Mononuclear cell (primary cell): ENCODE measurements around the gene TNFRSF19. TPM values are rescaled to one million over a fixed set of nuclear protein-coding genes. Genes with fewer than 3 reads are reported as not detected.

ENCODE experiments used
- H3K27me3 ChIP-seq: 2 replicates; pipeline ENCODE4 v1.6.0; 2011; ENCODE audit warnings: low read length, control low read depth; ENCODE audit not compliant: insufficient read depth
- H3K4me1 ChIP-seq: 2 replicates; pipeline ENCODE4 v1.5.1; 2011; ENCODE audit warnings: mild to moderate bottlenecking, low read length, control low read depth; ENCODE audit not compliant: insufficient read depth
- H3K4me3 ChIP-seq: 2 replicates; pipeline ENCODE4 v1.5.1; 2011; ENCODE audit warnings: mild to moderate bottlenecking, low read length, moderate library complexity
- H3K9me3 ChIP-seq: 2 replicates; pipeline ENCODE4 v1.5.1; 2011; ENCODE audit warnings: low read depth, mild to moderate bottlenecking, control low read depth, low read length
- total RNA-seq: library from RNA; depleted of rRNA; stranded (reverse); fragments of >200 nt; gene quantifications from one replicate; pipeline ENCODE4 v1.2.3, GENCODE V29; 2012

The TNFRSF19 gene
- total RNA-seq, 1 donor: 0.21 TPM

GRCh38 chr13:23558675-23559536 lies 11.3 kb upstream of the TNFRSF19 start:
- H3K27me3 ChIP-seq: peaks cover 4% of the 10 kb centered on the region
- H3K4me1 ChIP-seq: peaks cover 4% of the 10 kb centered on the region
- H3K4me3 ChIP-seq: no peak overlapping the region
- H3K9me3 ChIP-seq: no peaks in the 10 kb centered on the region

DNA sequence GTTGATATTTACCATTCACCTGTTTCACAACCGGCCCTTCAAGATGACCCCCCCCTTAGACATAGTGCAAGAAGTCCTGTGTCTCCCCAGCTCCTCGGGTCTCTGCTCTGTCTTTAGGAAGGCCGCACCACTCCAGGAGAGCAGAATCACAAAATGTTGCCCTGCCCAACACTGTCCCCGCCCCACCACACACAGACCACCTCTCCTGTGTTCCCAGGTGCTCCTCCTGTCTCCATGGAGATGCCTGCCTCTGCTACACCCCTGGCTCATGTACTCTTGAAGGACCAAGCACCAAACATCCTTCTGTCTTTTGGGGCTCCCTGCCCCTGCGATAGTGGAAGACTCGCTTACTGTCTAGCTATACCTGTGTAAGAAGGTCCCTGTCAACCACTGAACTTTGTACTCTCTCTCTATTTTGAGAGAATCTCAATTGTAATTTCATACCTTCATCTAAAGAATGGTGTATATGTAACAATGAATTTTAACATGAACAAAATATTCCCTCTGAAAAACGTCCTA lies 9.6 kb upstream of the TNFRSF19 start:
- H3K27me3 ChIP-seq: no peaks in the 10 kb centered on the region
- no peaks in the 10 kb centered on the region for H3K9me3 ChIP-seq
- H3K4me3 ChIP-seq: no peak overlapping the region
- H3K4me1 ChIP-seq: peaks cover 4% of the 10 kb centered on the region

DNA sequence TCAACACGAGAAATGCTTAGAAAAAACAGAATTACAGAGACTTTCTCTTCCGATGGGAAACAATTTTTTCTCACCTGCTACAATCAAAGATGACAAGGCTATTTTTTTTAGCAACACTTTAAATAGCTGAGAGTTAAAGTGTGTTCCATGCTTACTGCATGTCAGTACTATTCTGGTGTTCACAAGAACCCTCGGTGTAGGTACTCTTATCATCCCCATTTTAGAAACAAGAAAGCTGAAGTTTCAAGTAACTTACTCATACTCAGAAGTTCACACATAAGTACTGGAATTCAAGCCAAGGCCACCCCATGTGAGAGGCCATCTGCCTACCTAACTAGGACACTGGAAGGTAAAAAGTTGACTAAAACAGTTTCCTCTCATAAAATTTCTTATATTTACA lies 9.0 kb upstream of the TNFRSF19 start:
- Histone ChIP-seq H3K4me1 (peaks cover 4% of the 10 kb centered on the region), H3K4me3 (no peak overlapping the region), H3K27me3 (no peaks in the 10 kb centered on the region), H3K9me3 (no peaks in the 10 kb centered on the region)

DNA sequence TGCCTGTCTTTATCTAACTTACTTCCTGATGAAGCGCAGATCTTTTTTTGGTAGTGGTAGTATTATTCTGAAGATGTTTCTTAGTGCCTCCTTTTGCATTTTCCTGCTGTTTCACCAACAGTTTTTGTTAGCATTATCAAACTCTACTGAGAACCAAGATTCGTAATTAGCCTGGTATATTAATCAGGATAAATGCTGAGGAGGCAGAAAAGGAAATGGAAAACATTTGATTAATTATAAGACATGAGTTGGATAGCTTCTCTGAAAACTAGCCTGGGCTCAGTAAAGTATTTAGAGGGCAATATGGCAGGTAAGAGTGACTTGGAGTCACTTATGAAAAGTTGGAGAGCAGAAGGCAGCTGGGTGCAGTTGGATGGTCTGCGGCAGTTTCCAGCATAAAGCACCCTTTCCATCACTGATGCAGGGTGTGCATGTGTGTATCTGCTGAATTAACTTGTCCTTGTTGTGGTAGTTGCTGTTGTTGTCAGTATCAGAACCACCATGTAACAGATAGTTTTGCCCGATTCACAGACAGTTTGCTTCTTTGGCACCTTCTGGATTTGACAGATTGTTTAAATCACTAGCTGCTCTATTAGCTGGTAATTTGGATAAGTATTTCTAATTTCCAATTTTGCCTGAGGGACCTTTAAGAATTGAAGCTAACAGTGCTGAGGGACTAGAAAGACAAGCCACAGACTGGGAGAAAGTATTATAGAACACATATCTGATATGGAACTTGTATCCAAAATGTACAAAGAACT lies 6.9 kb upstream of the TNFRSF19 start:
- Histone ChIP-seq H3K4me1 (peaks cover 4% of the 10 kb centered on the region), H3K9me3 (no peaks in the 10 kb centered on the region), H3K27me3 (peaks cover 5% of the 10 kb centered on the region), H3K4me3 (no peak overlapping the region)

GRCh38 chr13:23567906-23568460 lies 2.2 kb upstream of the TNFRSF19 start:
- Histone ChIP-seq H3K4me1 (no peaks in the 10 kb centered on the region), H3K27me3 (peaks cover 48% of the 10 kb centered on the region), H3K9me3 (no peaks in the 10 kb centered on the region), H3K4me3 (no peak overlapping the region)

DNA sequence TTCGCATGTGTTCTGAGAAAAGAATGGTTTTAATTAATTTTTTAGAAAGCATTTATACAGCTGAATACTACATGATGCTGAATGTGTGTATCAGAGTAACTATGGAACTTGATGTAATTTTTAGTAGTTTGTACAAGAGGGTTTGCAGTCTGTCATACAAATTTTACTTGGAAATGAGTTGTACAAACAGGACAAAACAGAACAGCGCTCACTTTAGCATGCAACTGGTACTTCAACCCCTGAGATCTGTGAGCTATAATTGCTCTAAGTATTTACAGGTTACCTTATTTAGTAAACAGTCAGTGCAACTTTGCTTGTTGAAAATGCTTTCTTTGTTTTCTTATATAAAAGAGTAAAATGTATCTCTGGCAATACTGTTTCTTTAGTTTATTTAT lies 706 bp downstream of the TNFRSF19 start:
- Histone ChIP-seq H3K4me1 (no peaks in the 10 kb centered on the region), H3K9me3 (no peaks in the 10 kb centered on the region), H3K27me3 (peaks cover 65% of the 10 kb centered on the region), H3K4me3 (no peak overlapping the region)

DNA sequence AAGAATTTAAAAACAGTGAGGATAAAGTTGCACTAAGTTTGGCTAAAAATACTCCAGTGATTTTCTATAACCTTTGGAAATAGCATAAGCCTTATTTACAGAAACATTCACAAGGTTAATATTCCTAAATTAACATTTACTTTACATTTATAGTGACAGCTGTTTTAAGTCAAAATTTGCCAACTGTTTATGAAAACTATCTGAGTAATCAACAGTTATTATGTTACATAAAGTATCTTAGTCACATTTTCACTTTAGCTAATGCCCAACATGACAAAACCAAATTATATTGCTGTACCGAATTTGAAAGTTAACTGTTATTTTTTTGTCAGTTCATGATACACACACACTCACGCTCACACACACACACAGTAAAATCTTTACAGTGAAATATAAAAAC lies 1.2 kb downstream of the TNFRSF19 start:
- Histone ChIP-seq H3K9me3 (no peaks in the 10 kb centered on the region), H3K4me3 (no peak overlapping the region), H3K4me1 (no peaks in the 10 kb centered on the region), H3K27me3 (peaks cover 65% of the 10 kb centered on the region)

DNA sequence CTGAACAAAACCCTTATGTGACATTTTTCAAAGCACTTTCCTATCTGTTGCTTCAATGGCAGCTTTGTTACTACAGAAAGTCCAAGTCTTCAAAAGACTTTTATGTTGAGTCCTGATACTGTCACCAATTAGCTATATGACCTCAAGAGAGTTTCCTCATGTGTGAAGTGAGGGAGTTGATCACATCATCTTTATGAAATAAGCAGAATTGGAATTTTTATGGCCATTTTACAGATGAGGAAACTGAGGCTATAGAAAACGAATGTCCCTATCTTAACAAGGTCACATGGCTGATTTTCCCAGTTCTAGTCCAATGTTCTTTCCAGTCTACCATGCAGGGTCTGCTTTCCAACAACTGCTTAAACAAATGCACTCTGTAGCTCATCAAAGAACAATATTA lies 2.6 kb downstream of the TNFRSF19 start:
- Histone ChIP-seq H3K9me3 (no peaks in the 10 kb centered on the region), H3K27me3 (peaks cover 65% of the 10 kb centered on the region), H3K4me1 (no peaks in the 10 kb centered on the region), H3K4me3 (no peak overlapping the region)

DNA sequence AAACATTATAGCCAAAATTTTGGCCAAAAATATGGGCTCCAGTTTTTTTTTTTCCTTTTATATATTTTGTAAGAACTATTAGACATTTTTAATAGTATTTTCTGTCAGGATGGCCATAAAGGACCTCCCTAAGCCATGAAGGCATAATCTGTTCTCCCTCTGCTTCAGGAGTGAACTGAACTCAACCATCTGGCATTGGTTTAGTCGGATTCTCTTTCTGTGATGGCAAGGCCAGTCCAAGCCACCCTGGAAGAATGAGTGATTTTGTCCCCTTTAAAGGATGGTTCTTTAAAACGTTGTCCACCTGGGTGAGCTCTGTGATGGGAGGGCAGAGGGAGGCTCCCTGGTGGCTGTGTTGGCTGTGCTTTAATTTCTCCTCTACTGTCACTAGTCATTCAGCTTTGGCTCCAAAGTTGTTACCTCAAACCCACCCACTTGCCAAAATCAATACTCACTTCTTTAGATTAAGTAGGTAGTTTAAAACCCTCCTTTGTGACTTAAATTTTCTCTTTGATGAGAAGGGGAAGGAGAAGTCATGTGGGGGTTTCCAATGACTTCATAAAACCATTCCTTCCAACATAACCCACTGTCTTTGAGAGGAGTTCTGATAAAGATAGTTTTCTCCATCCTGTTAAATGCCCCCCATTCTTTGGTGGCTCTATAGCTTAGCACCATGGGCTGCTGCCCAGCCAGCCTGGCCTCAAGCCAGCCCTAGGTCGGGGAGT lies 4.4 kb downstream of the TNFRSF19 start:
- no peaks in the 10 kb centered on the region for H3K9me3 ChIP-seq
- no peak overlapping the region for H3K4me3 ChIP-seq
- H3K4me1 ChIP-seq: peaks cover 8% of the 10 kb centered on the region
- H3K27me3 ChIP-seq: peaks cover 52% of the 10 kb centered on the region

GRCh38 chr13:23575632-23576031 lies 5.4 kb downstream of the TNFRSF19 start:
- Histone ChIP-seq H3K4me1 (peaks cover 13% of the 10 kb centered on the region), H3K9me3 (no peaks in the 10 kb centered on the region), H3K4me3 (no peak overlapping the region), H3K27me3 (peaks cover 52% of the 10 kb centered on the region)

GRCh38 chr13:23578411-23579071 lies 8.3 kb downstream of the TNFRSF19 start:
- peak overlapping the region; percentile 68 for H3K4me3 ChIP-seq
- no peaks in the 10 kb centered on the region for H3K9me3 ChIP-seq
- H3K4me1 ChIP-seq: peaks cover 13% of the 10 kb centered on the region
- peaks cover 33% of the 10 kb centered on the region for H3K27me3 ChIP-seq

DNA sequence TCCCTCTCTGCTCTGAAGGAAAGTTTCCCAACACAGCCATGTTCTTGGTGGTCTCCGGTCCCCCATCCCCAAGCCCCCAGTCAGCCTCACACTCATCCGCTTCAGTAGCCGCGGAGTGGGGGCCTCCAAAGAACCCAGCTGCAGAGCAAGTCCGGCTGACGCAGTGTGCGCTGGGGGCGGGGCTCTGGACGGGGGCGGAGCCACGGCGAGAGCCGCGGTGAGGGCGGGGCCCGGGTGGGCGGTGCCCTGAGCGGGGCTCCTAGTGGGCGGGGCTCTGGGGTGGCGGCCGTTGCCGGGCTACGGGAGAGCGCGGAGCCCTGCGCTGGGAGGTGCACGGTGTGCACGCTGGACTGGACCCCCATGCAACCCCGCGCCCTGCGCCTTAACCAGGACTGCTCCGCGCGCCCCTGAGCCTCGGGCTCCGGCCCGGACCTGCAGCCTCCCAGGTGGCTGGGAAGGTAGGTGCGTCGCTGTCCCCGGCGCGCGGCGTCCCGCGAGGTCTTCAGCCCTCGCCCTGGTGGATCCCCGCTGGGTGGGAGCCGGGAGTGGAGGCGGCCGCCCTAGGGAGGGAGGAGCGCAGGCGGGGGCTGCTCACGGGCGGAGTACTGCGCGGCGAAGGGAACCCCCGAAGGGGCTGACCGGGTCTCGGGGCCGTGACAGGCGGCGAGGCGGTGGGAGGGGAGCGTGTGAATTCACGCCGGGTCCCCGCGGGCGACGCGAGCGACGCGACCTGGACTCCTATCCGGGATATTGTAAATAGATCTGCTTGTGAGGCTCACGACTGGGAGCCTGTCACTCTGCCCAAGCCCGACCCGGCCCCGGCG lies 9.1 kb downstream of the TNFRSF19 start:
- Histone ChIP-seq H3K9me3 (no peaks in the 10 kb centered on the region), H3K4me3 (peak overlapping the region; percentile 68)

DNA sequence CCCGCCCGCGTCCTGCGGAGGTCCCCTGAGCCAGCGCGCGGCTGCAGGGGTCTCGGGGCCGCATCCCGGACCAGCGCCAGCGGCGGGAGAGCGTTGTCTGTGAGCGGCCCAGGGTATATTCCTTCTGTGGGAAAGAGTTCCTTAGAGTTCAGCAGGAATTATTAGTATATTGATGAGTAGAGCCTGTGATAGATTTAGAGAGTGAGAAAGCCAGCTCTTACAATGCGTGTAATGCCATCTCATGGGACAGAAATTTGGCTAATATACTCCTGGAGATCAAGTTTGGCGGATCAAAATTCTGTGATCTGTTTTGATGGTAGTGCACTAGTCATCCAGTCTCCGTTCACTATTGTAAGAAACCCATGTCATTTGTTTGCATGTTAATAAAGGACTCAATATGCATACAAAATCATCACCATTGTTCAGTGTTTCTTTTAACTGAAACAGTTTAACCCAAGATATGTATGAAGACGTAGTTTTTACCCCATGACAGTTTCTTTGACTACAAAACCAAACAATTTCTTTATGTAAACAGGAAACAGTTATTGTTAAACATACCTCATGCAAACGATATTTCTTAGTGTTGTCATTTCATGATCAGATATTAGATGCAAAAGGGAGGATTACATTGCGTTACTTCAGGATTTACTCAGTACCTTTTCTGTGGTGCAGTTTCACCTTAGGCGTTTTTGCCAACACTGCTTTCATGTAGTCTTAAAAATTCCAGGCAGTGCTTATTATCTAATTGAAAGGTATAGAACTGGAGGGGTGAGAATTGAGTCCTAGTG lies 9.9 kb downstream of the TNFRSF19 start:
- H3K4me3 ChIP-seq: peak overlapping the region; percentile 68
- no peaks in the 10 kb centered on the region for H3K9me3 ChIP-seq
- peaks cover 13% of the 10 kb centered on the region for H3K4me1 ChIP-seq
- H3K27me3 ChIP-seq: peaks cover 26% of the 10 kb centered on the region

More for the DNA sequence above, 9.1 kb downstream of the TNFRSF19 start:
- Histone ChIP-seq H3K27me3 (peaks cover 33% of the 10 kb centered on the region), H3K4me1 (peaks cover 13% of the 10 kb centered on the region)
